Left ventricle myocardium inferior (tissue), 1 donor: ENCODE measurements around the gene SLC9A2. TPM values are rescaled to one million over a fixed set of nuclear protein-coding genes. Genes with fewer than 3 reads are reported as not detected.

Source experiments
- DNase-seq: peaks from one replicate; pipeline ENCODE4 v3.0.0-alpha.2; 2020
- H3K27ac ChIP-seq: fragments of 200-600 bp; replicated peaks from 2 replicates; pipeline ENCODE4 v1.8.0; 2021
- H3K27me3 ChIP-seq: fragments of 200-600 bp; 2 replicates; pipeline ENCODE4 v1.8.0; 2021; ENCODE audit warnings: low read depth
- H3K36me3 ChIP-seq: fragments of 200-600 bp; 2 replicates; pipeline ENCODE4 v1.8.0; 2021
- H3K4me1 ChIP-seq: fragments of 200-600 bp; 2 replicates; pipeline ENCODE4 v1.8.0; 2021
- H3K4me3 ChIP-seq: fragments of 200-600 bp; 2 replicates; pipeline ENCODE4 v1.8.0; 2021; ENCODE audit warnings: mild to moderate bottlenecking, moderate library complexity
- H3K9me3 ChIP-seq: fragments of 200-600 bp; replicated peaks from 2 replicates; pipeline ENCODE4 v1.8.0; 2021
- CTCF ChIP-seq: fragments of 200-600 bp; IDR thresholded peaks from 2 replicates; pipeline ENCODE4 v1.8.0; 2021; ENCODE audit warnings: antibody characterized with exemption, mild to moderate bottlenecking, borderline replicate concordance
- intact Hi-C: fragments of 100-400 bp; cut with micrococcal nuclease; formaldehyde crosslinking; loops from one replicate; pipeline ENCODE4 v1.11.0; 2022
- total RNA-seq: library from RNA; stranded (reverse); fragmentation: NEBNext Ultra II Directional; extraction: Animal tissue kit (Norgen Biotek cat#: 25700); gene quantifications from one replicate; pipeline ENCODE4 v1.2.1, GENCODE V29; 2021
- donor health status: DM: no; HTN: yes; CAD: no; lungs with severe emphysema.

SLC9A2 gene
- total RNA-seq, 1 donor from 2014 or later = 0.25 TPM

DNA sequence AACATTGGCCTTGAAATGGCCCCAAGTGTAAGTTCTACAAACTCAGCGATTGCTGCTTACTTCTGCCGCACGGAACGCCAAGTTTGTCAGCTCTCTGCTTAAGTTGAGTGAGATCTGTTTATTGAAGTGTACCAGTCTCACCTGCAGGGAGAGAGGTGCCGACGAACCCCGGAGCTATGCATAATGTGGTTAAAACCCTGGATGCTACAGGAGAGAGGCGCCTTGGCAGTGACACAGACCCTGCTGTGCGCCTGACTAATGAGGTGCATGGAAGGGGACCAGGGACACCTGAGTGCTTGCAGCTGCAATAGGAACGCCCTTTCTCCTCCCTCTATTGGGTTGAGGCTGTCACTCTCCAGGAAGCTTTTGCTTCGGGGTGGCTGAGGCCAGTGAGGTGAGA lies 979 bp downstream of the SLC9A2 start:
- H3K27ac ChIP-seq = no peak overlapping the region

GRCh38 chr2:102621630-102622029 lies 2.3 kb downstream of the SLC9A2 start:
- Histone ChIP-seq H3K4me3 (no peak overlapping the region), H3K4me1 (peaks cover 17% of the 10 kb centered on the region), H3K27me3 (peaks cover 84% of the 10 kb centered on the region), H3K36me3 (no peaks in the 10 kb centered on the region), H3K27ac (no peak overlapping the region), H3K9me3 (peaks cover 5% of the 10 kb centered on the region)
- intact Hi-C loops = no loop called here
- TF ChIP-seq CTCF = no peak
- DNase-seq = no peak

More for the DNA sequence above, 979 bp downstream of the SLC9A2 start:
- intact Hi-C loops = no loop called here
- H3K4me3 ChIP-seq = peak overlapping the region; percentile 66
- peaks cover 17% of the 10 kb centered on the region for H3K4me1 ChIP-seq
- no peak for DNase-seq
- no peaks in the 10 kb centered on the region for H3K36me3 ChIP-seq
- peaks cover 97% of the 10 kb centered on the region for H3K27me3 ChIP-seq
- no peak for TF ChIP-seq CTCF
- H3K9me3 ChIP-seq = no peaks in the 10 kb centered on the region

DNA sequence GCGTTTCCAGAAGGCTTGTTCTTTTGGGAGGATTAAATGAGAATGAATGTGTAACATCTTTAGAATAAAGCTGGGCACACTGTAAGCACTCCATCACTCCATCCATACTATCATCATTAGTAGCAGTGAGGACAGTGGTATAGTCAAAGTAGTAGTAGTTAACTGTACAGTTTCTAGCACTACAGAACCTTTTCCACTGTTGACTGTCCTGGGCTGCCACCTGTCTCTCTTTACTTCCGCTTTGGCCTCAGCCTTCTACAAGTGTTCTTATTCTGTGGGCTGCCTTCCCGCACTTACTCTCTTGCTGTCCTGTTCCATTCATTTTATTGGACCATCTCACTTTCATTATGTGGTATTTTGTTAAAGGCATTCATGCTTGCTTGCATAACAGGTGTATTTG lies 3.3 kb downstream of the SLC9A2 start:
- TF ChIP-seq CTCF = no peak
- Histone ChIP-seq H3K9me3 (peaks cover 5% of the 10 kb centered on the region), H3K27me3 (peaks cover 74% of the 10 kb centered on the region), H3K4me1 (peaks cover 17% of the 10 kb centered on the region), H3K4me3 (no peak overlapping the region), H3K36me3 (no peaks in the 10 kb centered on the region), H3K27ac (no peak overlapping the region)
- intact Hi-C loops = no loop called here
- DNase-seq = no peak

- Histone ChIP-seq H3K9me3 (peaks cover 5% of the 10 kb centered on the region), H3K36me3 (no peaks in the 10 kb centered on the region), H3K27me3 (no peaks in the 10 kb centered on the region), H3K27ac (no peak overlapping the region), H3K4me1 (no peaks in the 10 kb centered on the region), H3K4me3 (no peak overlapping the region)
- intact Hi-C loops = no loop called here
- no peak for TF ChIP-seq CTCF
- no peak for DNase-seq
Measured at GRCh38 chr2:102630458-102630857, 11.1 kb downstream of the SLC9A2 start.

DNA sequence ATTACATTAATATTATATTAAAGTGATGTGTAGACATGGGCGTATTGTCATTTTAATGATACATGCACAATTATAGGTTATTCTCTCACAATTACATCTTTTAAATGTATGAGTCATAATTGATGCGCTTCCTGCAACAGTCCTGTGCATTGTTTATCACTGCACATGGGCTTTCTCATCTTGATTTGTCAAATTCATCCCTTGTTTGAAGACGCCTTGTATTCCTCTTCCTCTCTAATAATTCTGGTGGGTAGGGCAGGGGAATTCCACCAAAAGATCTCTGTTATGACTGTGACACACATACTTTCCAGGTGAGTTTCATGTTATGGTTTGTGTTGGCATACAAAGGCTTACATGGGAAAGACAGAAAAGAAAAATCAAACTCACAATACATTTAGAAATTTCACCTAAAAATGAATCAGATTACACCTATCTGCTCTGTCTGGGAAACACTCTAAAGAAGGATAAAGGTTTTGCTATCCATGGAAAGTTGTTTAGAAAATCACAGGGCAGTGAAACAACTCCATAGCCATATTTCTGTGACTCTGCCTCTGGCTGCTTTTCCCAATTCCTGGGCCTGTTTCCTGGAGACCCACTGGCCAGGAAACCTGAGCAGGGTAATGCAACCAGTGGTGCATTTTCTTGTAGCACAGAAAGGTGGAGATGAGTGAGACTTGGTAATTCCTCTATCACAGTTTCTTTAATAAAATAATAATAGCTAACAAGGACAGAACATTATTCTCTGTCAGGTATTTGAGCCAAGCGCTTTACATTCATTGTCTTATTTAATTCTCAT lies 13.2 kb downstream of the SLC9A2 start:
- no peak for DNase-seq
- no peak overlapping the region for H3K27ac ChIP-seq
- intact Hi-C loops = no loop called here
- H3K27me3 ChIP-seq = peaks cover 2% of the 10 kb centered on the region
- no peak for TF ChIP-seq CTCF
- H3K4me3 ChIP-seq = no peak overlapping the region
- no peaks in the 10 kb centered on the region for H3K9me3 ChIP-seq
- H3K4me1 ChIP-seq = no peaks in the 10 kb centered on the region
- no peaks in the 10 kb centered on the region for H3K36me3 ChIP-seq
